HEK293 (cell line): ENCODE data around the gene ZNF536.

ENCODE experiments used
- ATF2 ChIP-seq: fragments of 450-650 bp; formaldehyde crosslinking; IDR thresholded peaks from 2 replicates; pipeline ENCODE4 v1.5.1; 2016; ENCODE audit warnings: missing biosample characterization, missing genetic modification characterization, low read depth
- MZF1 ChIP-seq: fragments of 450-650 bp; formaldehyde crosslinking; IDR thresholded peaks from 2 replicates; pipeline ENCODE4 v1.5.1; 2017; ENCODE audit warnings: missing biosample characterization, missing genetic modification characterization, borderline replicate concordance
- SP2 ChIP-seq: fragments of 450-650 bp; formaldehyde crosslinking; IDR thresholded peaks from 2 replicates; pipeline ENCODE4 v1.5.1; 2016; ENCODE audit warnings: missing biosample characterization, missing genetic modification characterization
- ZBTB7A ChIP-seq: fragments of 450-650 bp; formaldehyde crosslinking; IDR thresholded peaks from 2 replicates; pipeline ENCODE4 v1.5.1; 2016; ENCODE audit warnings: low read depth, missing biosample characterization, missing genetic modification characterization
- ZFP3 ChIP-seq: fragments of 450-650 bp; formaldehyde crosslinking; IDR thresholded peaks from 2 replicates; pipeline ENCODE4 v1.5.1; 2016; ENCODE audit warnings: low read depth, missing biosample characterization, missing genetic modification characterization
- ZNF10 ChIP-seq: fragments of 450-650 bp; formaldehyde crosslinking; IDR thresholded peaks from 2 replicates; pipeline ENCODE4 v1.5.1; 2017; ENCODE audit warnings: missing biosample characterization, missing genetic modification characterization
- ZNF175 ChIP-seq: fragments of 450-650 bp; formaldehyde crosslinking; IDR thresholded peaks from 2 replicates; pipeline ENCODE4 v1.5.1; 2016; ENCODE audit warnings: missing biosample characterization, missing genetic modification characterization
- ZNF24 ChIP-seq: fragments of 450-650 bp; formaldehyde crosslinking; IDR thresholded peaks from 2 replicates; pipeline ENCODE4 v1.5.1; 2016; ENCODE audit warnings: missing biosample characterization, missing genetic modification characterization
- ZNF473 ChIP-seq: fragments of 450-650 bp; formaldehyde crosslinking; IDR thresholded peaks from 2 replicates; pipeline ENCODE4 v1.5.1; 2017; ENCODE audit warnings: missing biosample characterization, missing genetic modification characterization
- ZNF785 ChIP-seq: fragments of 450-650 bp; formaldehyde crosslinking; IDR thresholded peaks from 2 replicates; pipeline ENCODE4 v1.5.1; 2016; ENCODE audit warnings: missing biosample characterization, missing genetic modification characterization
- TF ChIP-seq, protein P1 (sequence below): fragments of 450-650 bp; formaldehyde crosslinking; IDR thresholded peaks from 2 replicates; pipeline ENCODE4 v1.5.1; 2016; ENCODE audit warnings: missing biosample characterization, missing genetic modification characterization
- TF ChIP-seq, protein P2 (sequence below): sonication (generic); formaldehyde crosslinking; IDR thresholded peaks from 2 replicates; pipeline ENCODE4 v1.8.1; 2022; ENCODE audit warnings: mild to moderate bottlenecking, moderate library complexity, missing genetic modification reagents
- TF ChIP-seq, protein P3 (sequence below): fragments of 450-650 bp; formaldehyde crosslinking; IDR thresholded peaks from 2 replicates; pipeline ENCODE4 v1.5.1; 2017; ENCODE audit warnings: missing biosample characterization, missing genetic modification characterization

DNA sequence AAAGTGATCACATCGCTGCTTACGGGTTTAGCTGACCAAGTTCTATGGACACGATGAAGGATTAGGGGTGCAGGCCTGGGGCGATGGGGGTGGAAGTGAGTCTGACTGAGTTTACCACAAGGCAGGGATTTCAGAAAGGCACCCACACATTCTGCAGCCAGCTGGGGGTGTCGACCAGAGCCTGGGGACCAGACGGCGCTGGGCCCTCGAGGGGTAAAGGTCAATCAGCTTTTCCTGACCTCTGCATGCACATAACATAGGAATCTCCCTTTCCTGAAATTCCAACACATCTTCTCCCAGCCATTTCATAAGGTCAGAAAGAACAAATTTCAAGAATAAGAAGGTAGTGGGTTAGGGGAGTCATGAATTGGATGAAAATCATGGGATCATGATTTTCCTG lies 92.0 kb downstream of the ZNF536 start:
- no peak for TF ChIP-seq ZNF10 (tag by site-specific recombination)
- TF ChIP-seq, protein P1, sequence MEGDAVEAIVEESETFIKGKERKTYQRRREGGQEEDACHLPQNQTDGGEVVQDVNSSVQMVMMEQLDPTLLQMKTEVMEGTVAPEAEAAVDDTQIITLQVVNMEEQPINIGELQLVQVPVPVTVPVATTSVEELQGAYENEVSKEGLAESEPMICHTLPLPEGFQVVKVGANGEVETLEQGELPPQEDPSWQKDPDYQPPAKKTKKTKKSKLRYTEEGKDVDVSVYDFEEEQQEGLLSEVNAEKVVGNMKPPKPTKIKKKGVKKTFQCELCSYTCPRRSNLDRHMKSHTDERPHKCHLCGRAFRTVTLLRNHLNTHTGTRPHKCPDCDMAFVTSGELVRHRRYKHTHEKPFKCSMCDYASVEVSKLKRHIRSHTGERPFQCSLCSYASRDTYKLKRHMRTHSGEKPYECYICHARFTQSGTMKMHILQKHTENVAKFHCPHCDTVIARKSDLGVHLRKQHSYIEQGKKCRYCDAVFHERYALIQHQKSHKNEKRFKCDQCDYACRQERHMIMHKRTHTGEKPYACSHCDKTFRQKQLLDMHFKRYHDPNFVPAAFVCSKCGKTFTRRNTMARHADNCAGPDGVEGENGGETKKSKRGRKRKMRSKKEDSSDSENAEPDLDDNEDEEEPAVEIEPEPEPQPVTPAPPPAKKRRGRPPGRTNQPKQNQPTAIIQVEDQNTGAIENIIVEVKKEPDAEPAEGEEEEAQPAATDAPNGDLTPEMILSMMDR (tag by site-specific recombination), result no peak
- TF ChIP-seq ZNF785 (tag by site-specific recombination), result no peak
- no peak for TF ChIP-seq ATF2 (tag by site-specific recombination)
- TF ChIP-seq, protein P2, sequence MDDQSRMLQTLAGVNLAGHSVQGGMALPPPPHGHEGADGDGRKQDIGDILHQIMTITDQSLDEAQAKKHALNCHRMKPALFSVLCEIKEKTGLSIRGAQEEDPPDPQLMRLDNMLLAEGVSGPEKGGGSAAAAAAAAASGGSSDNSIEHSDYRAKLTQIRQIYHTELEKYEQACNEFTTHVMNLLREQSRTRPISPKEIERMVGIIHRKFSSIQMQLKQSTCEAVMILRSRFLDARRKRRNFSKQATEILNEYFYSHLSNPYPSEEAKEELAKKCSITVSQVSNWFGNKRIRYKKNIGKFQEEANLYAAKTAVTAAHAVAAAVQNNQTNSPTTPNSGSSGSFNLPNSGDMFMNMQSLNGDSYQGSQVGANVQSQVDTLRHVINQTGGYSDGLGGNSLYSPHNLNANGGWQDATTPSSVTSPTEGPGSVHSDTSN (CRISPR knock-in tag), result no peak
- TF ChIP-seq, protein P3, sequence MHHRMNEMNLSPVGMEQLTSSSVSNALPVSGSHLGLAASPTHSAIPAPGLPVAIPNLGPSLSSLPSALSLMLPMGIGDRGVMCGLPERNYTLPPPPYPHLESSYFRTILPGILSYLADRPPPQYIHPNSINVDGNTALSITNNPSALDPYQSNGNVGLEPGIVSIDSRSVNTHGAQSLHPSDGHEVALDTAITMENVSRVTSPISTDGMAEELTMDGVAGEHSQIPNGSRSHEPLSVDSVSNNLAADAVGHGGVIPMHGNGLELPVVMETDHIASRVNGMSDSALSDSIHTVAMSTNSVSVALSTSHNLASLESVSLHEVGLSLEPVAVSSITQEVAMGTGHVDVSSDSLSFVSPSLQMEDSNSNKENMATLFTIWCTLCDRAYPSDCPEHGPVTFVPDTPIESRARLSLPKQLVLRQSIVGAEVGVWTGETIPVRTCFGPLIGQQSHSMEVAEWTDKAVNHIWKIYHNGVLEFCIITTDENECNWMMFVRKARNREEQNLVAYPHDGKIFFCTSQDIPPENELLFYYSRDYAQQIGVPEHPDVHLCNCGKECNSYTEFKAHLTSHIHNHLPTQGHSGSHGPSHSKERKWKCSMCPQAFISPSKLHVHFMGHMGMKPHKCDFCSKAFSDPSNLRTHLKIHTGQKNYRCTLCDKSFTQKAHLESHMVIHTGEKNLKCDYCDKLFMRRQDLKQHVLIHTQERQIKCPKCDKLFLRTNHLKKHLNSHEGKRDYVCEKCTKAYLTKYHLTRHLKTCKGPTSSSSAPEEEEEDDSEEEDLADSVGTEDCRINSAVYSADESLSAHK, result no peak
- TF ChIP-seq ZBTB7A (tag by site-specific recombination), result no peak
- no peak for TF ChIP-seq ZNF175 (tag by site-specific recombination)
- no peak for TF ChIP-seq MZF1 (tag by site-specific recombination)
- no peak for TF ChIP-seq ZNF24 (tag by site-specific recombination)
- TF ChIP-seq SP2 (tag by site-specific recombination), result no peak
- TF ChIP-seq ZNF473, result no peak
- no peak for TF ChIP-seq ZFP3
